ENCODE measurements around the gene PCNX1.
"Not testable (repeated sequence)": the region's sequence is repeated elsewhere in the genome, so short reads cannot be mapped to it uniquely, and the experiment has no call there.

PCNX1 gene

DNA sequence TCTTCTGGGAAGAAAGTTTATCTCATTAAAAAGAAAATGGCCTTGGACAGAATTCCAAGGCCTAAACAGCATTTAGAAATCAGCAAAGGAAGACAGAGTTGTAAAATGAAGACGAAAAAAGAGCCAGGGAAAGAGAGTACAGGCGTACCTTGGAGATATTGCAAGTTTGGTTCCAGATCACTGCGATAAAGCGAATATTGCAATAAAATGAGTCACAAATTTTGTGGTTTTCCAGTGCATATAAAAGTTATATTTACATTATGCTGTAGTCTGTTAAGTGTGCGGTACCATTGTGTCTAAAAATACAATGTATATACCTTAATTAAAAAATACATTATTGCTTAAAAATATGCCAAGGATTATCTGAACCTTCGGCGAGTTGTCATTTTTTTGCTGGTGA is 9.0 kb downstream of the PCNX1 start:
- DNase-seq (ENCODE audit: low spot score): no peak

DNA sequence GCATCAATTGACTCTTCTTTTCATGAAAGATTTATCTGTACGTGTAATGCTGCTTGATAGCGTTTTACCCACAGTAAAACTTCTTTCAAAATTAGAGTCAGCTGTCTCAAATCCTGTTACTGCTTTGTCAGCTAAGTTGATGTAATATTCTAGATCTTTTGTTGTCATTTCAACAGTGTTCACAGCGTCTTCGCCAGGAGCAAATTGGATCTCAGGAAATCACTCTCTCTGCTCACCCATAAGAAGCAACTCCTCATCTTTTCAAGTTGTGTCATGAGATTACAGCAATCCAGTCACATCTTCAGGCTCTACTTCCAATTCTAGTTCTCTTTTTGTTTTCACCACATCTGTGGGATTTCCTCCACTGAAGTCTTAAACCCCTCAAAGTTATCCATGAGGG is 9.5 kb downstream of the PCNX1 start:
- DNase-seq (ENCODE audit: low spot score): no peak

DNA sequence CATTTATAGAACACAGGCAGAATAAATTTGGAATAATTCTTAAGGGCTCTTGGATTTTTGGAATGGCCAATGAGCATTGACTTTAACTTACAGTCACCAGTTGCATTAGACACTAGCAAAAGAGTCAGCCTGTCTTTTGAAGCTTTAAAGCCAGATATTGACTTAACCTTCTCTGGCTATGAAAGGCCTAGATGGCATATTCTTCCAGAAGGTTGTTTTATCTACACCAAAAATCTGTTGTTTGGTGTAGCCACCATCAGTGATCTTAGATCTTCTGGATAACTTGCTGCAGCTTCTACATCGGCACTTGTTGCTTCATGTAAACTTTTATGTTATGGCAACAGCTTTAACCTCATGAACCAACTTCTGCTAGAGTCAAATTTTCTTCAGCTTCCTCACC is 10.4 kb downstream of the PCNX1 start:
- DNase-seq (ENCODE audit: low spot score): no peak

DNA sequence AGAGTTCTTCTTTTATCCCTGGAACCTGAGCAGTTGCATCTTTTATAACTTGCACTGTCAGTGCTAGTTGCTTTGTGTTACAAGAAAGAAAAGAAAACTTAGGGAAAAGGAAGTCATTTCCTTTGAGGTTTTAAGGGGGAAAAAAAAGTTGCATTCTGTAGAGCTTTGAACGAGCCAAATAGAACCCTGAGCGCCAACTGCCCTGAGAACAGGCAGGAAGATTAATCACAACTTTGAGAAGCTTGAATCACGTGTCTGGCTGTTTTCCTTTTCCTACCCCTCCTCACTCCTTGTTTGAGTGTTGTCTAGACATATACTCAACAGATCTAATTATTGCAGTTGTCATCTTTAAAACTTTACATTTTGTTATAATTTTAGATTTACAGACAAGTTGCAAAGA is 12.5 kb downstream of the PCNX1 start:
- DNase-seq (ENCODE audit: low spot score): peak; percentile 61

DNA sequence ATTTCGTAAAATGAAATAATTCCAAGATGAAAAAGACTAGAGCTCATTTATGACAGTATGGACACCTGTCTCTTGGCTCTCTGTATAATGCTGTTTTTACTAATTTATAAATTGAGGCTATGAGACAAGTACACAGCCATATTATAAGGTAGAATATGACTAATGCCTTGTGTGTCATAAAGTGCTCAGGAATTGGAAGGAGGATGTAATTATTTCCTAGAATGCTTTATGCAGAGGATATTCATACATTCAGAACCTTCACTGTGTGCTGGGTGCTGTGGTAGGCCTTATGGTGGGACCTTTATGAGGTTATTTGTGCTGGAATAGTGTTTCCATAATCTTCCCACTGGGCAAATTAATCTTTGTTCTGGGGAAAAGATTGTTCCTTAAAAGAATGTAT is 13.3 kb downstream of the PCNX1 start:
- peak; percentile 67 for DNase-seq (ENCODE audit: low spot score)

DNA sequence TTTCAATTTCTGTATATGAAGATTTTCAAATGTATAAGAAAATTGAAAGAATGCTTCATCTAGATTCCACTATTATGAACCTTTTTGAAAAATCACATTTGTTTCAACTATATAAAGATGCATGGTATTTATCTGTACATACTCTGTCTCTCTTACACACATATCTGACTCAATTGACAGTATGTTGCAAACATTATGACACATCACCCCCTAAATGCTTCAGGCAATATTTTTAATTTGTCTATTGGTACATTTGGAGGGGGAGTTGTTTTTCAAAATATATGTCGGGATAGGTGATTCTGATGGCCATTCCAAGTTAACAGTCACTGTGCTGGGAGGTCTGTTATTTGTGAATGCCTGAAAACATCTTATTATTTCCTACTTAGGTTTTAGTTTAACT is 14.4 kb downstream of the PCNX1 start:
- DNase-seq (ENCODE audit: low spot score): no peak

DNA sequence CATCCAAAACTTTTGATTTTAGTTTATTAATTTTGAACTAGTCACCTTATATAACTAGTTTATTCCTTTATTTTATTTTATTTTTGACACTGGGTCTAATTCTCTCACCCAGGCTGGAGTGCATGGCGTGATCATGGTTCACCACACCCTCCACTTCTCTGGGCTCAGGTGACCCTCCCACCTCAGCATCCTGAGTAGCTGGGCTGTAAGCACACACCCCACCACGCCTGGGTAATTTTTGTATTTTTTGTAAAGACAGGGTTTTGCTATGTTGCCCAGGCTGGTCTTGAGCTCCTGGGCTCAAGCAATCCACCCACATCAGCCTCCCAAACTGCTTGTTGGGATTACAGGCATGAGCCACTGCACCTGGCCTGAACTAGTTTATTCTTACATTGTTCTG is 17.3 kb downstream of the PCNX1 start:
- DNase-seq (ENCODE audit: low spot score): no peak

DNA sequence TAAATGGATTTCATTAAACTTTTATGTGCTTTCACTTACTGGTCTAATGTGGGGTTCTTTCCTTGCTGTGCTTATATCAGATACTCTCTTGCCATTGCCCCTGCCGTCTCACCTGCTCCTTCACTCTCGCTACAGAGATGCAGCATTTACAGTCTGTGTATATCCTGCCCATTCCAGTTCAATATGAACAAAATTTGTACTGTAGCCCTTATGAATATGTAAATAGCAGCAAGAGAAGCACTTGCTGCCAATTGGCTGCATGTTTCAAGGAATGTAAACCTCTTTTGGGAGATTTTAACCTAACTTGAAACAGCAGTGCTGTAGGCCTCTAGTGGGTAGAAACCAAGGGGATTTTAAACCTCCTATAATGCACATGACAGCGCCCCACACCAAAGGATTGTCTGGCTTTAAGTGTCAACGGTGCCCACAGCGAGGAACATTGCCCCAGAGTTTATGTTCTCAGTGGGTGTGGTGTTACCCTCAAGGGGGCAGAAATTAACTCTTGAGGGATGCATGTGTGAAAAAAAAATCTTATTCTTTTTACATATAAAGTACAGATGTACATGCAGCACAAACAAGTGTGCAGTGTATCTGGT is 19.1 kb downstream of the PCNX1 start:
- DNase-seq (ENCODE audit: low spot score): no peak

DNA sequence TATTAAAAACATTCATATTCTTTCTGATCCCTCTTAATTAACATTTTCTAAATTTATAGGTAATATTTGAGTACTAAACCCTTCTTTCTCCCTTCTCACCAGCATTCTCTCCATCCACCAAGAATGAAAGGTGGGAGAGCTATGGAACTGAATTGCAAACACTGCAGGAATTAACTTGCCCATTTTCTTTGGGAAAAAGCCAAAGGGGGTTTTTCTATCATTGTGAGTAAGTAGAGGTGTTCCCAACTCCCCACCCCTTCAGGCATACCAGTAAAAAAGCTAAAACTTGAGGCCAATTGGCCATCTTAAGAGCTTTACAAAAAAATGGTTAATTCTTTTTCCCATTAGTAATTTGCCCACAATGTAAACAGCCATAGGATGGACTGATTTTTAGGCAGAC is 23.7 kb downstream of the PCNX1 start:
- no peak for DNase-seq (ENCODE audit: low spot score)

DNA sequence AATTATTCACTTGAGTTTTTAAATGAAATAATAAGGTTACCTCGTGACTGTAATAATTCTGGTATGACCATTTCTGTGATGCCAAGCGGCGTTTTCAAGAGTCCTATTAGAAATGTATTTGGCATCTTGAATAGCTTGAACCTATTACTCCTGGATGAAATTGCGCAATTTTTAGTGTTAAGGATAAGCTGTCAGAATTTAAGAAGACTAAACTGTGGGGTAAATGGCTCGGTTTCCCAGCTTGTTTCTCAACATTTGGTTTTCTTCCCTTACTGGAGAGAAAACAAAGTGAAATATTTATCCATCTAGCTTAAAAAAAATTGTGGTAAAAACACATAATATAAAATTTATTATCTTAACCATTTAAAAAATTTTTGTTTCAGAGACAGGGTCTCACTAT is 26.8 kb downstream of the PCNX1 start:
- no peak for DNase-seq (ENCODE audit: low spot score)

DNA sequence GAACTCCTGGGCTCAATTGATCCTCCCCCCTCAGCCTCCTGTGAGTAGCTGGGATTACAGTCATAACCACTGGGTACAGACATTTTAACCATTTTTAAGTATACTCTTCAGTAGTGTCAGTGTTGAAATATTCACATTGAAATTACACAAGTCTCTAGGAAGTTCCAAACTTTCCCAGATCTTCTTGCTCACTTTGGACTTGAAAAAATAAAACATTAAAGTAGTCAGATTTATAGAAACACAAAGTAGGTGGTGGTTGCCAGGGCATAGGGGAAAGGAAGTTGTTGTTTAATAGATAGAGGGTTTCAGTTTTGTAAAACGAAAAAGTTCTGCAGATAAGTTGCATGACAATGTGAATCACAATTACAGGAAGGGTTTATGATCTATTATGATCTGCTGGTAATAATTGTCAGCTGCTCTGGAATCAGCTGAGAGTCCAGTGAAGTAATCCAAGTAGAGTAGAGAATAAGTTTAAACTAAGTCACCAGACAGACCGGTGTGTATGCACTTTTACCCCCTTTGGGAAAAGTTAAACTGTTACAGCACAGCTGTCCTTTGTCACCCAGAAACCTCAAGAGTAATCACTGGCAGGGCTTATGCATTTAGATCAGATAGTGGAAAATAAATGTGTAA is 27.4 kb downstream of the PCNX1 start:
- no peak for DNase-seq (ENCODE audit: low spot score)

DNA sequence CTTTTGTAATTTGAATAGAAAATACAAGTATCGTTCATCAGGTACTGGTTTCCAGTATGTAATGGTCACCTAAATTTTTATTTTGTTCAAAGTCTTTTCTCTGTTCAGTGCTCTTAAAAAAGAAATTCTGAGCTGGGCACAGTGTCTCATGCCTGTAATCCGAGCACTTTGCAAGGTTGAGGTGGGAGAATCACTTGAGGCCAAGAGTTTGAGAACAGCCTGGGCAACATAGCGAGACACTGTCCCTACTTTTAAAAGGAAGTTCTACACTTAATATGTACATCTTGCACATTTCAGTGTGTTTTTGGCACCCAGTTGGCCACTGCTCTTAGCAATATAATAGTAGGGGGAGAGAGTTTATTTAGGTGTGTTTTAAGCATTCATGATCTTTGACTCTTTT is 27.9 kb downstream of the PCNX1 start:
- DNase-seq (ENCODE audit: low spot score): no peak

DNA sequence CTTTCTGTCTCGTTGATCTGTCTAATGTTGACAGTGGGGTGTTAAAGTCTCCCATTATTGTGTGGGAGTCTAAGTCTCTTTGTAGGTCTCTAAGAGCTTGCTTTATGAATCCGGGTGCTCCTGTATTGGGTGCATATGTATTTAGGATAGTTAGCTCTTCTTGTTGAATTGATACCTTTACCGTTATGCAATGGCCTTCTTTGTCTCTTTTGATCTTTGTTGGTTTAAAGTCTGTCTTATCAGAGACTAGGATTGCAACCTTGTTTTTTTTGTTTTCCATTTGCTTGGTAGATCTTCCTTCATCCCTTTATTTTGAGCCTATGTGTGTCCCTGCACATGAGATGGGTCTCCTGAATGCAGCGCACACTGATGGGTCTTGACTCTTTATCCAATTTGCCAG is 32.4 kb downstream of the PCNX1 start:
- DNase-seq (ENCODE audit: low spot score): not testable (repeated sequence)

DNA sequence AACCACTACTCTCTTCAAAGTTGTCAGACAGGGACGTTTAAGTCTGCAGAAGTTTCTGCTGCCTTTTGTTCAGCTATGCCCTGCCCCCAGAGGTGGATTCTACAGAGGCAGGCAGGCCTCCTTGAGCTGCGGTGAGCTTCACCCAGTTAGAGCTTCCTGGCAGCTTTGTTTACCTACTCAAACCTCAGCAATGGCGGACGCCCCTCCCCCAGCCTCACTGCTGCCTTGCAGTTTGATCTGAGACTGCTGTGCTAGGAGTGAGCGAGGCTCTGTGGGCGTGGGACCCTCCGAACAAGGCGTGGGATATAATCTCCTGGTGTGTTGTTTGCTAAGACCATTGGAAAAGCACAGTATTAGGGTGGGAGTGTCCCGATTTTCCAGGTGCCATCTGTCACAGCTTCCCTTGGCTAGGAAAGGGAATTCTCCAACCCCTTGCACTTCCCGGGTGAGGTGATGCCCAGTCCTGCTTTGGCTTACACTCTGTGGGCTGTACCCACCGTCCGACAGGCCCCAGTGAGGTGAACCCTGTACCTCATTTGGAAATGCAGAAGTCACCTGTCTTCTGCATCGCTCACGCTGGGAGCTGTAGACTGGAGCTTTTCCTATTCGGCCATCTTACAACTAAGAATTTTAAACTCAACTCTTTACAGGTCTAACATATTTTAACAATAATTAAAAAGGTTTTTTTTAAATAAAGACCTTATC is 34.5 kb downstream of the PCNX1 start:
- not testable (repeated sequence) for DNase-seq (ENCODE audit: low spot score)

DNA sequence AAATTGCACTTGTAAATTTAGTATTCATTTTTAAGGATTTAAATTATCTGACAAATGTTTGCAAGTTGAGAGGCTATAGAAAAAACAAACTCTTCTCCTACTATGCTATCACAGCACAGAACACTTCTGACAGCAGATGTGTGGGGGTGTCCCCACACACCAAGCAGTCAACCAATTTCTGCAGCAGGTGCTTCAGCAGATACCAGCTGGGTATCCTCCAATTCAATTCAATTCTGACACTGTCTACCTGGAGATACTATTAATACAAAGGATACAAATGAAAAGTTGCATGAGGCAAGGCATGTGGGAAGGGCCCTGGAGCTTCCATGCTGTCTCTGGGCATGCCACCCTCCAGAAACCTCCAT is 35.1 kb downstream of the PCNX1 start:
- no peak for DNase-seq (ENCODE audit: low spot score)

DNA sequence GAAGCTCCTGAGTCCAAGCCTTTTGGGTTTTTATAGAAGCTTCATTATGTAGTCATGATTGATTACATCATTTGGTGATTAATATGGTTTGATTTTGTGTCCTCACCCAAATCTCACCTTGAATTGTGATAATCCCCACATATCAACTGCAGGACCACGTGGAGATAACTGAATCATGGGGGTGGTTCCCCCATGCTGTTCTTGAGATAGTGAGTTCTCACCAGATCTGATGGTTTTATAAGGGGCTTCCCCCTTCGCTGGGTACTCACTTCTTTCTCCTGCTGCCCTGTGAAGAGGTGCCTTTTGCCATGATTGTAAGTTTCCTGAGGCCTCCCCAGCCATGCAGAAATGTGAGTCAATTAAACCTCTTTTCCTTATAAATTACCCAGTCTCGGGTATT is 35.5 kb downstream of the PCNX1 start:
- DNase-seq (ENCODE audit: low spot score): not testable (repeated sequence)

DNA sequence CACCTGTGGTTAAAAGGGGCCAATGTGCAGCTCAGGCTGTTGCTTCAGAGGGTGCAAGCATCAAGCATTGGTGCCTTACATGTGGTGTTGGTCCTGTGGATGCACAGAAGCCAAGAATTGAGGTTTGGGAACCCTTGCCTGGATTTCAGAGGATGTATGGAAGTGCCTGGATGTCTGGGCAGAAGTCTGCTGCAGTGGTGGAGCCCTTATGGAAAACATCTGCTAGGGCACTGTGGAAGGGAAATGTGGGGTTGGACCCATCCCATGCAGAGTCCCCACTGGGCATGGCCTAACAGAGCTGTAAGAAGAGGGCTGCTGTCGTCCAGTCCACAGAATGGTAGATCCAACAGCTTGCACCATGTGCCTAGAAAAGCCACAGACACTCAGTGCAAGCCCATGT is 36.6 kb downstream of the PCNX1 start:
- no peak for DNase-seq (ENCODE audit: low spot score)

DNA sequence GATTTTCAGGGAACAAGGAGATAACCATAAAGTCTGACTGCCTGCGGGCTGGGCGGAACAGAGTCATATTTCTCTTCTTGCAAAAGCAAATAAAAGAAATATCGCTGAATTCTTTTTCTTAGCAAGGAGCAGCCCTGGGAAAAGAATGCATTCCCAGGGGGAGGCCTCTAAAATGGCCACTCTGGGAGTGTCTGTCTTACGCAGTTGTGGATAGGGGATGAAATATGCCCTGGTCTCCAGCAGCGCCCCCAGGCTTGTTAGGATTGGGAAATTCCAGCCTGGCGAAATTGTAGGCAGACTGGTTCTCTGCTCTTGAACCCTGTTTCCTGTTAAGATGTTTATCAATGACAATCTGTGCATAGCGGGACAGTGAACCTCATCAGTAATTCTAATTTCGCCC is 40.5 kb downstream of the PCNX1 start:
- no peak for DNase-seq (ENCODE audit: low spot score)

DNA sequence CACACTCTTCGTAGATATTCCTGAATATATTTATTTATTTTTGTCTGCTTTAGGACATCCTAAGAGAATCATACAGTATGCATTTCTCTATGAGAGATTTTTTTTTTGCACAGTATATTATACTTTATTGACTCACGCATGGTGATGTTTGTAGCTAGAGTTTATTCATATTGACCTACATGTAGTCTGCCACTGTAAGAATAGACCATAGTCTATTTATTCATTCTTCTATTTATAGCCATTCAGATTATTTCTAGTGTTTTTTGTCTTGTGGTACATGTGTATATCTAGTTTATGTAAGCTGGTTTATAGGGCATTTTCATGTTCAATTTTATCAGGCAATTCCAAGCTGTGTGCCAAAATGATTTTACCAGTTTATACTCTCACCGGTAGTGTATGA is 45.2 kb downstream of the PCNX1 start:
- no peak for DNase-seq (ENCODE audit: low spot score)

DNA sequence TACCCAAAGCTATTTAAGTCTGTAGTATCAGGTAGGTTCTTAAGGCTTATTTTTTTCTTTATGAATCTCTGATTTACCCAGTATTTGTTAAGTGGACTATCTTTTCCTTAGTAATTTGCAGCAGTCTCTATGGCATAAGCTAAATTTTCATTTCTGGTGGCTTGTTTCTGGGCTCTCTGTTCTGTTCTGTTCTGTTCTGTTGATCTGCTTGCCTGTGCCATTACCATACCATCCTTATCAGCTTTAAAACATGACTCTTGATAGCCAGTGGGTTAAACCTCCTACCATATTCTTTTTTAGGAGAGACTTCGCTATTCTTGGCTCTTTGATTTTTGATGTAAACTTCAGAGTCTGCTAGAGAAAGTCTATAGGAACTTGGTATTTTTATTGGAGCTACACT is 46.8 kb downstream of the PCNX1 start:
- DNase-seq (ENCODE audit: low spot score): no peak

DNA sequence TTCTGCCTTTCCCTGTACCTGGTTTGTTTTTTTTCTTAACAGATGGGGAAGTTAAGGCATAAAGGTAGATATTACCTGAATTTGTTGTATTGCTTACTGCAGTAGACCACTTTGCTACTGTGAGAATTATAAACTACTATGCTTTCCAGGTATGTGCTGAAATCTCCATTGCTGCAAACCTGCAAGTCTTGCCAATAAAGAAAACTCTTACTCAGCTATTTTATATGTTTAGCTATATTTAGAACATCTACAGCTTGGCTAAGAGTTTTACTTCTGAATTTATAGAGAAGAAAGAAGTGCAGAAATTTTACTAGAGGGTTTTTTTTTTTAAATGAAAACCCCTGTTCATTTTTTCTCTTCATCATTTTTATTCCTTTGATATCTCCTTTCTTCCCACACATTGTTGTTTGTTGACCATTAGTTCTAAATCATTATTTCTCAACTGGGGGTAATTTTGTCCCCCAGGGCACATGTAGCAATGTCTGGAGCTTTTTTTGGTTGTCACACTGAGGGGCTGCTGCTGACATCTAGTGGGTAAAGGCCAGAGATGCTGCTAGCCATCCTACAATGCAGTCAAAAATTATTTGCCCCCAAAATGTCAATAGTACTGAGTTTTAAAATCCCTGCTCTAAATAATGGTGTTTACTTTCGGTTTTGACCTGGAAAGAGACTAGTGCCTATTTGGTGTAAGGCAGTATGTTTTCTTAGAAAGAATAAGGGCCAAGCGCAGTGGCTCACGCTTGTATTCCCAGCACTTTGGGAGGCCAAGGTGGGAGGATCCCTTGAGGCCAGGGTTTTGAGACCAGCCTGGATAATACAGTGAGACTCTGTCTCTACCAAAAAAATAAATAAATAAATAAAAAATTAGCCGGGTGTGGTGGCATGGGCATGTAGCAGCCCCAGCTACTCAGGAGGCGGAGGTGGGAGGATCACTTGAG is 48.6 kb downstream of the PCNX1 start:
- DNase-seq (ENCODE audit: low spot score): peak; percentile 44

DNA sequence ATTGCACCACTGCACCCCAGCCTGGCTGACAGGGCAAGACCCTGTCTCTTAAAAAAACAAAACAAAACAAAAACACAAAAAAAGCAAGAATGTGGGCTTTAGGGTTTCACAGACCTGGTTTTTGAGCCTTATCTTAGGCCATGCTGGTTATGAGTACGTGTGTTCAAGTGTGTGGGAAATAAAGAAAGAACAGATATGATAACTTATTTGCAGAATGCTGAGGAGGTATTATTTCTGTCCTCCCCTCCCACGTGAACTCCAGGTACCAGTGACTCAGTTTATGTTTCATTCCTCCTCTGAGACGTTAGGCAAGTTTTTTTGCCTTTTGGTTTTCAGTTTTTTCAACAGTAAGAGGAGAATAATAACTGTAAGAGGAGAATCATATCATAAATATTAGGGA is 49.3 kb downstream of the PCNX1 start:
- no peak for DNase-seq (ENCODE audit: low spot score)

DNA sequence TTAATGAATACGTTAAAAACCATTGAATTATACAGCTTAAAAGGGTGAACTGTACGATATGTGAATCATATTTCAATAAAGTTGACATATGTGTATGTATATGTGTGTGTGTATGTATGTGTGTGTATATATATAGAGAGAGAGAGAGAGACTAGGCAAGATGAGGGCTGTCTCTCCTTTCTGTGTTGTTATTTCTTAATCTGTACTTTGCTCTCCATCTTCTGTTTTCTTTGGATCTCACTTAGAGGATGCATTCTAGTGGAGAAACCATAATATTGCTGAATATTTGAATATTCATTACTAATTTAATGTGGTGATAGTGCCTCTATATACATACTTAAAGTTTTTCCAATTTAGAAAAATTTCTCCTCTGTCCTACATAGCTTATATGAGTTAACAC is 50.5 kb downstream of the PCNX1 start:
- DNase-seq (ENCODE audit: low spot score): no peak
